ENCODE data around the gene LDLRAD4.

Gene LDLRAD4

DNA sequence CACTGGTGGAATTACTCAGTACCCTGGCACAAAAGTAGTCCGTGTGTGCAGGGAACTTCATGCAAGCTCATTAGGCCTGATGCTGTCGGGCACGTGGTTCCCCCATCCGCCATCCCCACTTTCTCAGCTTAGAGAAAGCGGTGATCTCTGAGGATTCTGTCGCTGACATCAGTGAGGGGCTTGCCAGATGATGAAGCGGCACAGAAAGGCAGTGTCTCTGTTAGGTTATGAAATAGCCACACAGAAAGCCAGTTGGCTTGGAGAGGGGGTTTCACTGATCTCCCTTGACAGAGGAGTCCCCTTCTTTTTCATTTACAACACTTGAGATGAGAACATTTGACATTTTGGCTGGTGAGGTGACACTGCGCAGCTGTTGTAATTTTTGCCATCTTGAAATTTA, 328.1 kb downstream of the LDLRAD4 start:
- H3K27ac ChIP-seq, result no peak overlapping the region
- TF ChIP-seq, protein P1, sequence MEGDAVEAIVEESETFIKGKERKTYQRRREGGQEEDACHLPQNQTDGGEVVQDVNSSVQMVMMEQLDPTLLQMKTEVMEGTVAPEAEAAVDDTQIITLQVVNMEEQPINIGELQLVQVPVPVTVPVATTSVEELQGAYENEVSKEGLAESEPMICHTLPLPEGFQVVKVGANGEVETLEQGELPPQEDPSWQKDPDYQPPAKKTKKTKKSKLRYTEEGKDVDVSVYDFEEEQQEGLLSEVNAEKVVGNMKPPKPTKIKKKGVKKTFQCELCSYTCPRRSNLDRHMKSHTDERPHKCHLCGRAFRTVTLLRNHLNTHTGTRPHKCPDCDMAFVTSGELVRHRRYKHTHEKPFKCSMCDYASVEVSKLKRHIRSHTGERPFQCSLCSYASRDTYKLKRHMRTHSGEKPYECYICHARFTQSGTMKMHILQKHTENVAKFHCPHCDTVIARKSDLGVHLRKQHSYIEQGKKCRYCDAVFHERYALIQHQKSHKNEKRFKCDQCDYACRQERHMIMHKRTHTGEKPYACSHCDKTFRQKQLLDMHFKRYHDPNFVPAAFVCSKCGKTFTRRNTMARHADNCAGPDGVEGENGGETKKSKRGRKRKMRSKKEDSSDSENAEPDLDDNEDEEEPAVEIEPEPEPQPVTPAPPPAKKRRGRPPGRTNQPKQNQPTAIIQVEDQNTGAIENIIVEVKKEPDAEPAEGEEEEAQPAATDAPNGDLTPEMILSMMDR (conservative IDR thresholded peaks at IDR 0.05), result no peak
- no peak for TF ChIP-seq ZFX (IDR thresholded peaks at IDR 0.05)

DNA sequence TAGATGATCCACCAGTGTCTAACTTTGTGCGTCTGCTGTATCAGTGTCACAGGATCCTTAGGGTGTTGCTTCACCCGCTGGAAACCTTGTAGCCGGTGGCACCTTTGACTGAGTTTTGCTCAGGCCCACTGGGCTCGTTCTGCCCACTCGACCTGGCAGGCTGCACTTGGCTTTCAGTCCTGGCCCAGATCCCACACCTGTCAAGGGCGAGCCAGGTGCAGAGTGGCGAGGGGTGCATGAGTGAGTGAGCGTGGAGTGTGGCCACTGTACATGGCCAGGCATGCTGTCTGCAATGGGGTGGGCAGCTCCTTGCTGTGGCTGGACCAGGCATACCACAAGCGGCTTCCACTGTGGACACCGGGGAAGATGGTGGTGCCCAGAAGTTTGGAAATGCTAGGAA, 328.8 kb downstream of the LDLRAD4 start:
- no peak overlapping the region for H3K27ac ChIP-seq
- TF ChIP-seq, protein P1 (conservative IDR thresholded peaks at IDR 0.05), result no peak
- TF ChIP-seq ZFX (IDR thresholded peaks at IDR 0.05), result no peak

DNA sequence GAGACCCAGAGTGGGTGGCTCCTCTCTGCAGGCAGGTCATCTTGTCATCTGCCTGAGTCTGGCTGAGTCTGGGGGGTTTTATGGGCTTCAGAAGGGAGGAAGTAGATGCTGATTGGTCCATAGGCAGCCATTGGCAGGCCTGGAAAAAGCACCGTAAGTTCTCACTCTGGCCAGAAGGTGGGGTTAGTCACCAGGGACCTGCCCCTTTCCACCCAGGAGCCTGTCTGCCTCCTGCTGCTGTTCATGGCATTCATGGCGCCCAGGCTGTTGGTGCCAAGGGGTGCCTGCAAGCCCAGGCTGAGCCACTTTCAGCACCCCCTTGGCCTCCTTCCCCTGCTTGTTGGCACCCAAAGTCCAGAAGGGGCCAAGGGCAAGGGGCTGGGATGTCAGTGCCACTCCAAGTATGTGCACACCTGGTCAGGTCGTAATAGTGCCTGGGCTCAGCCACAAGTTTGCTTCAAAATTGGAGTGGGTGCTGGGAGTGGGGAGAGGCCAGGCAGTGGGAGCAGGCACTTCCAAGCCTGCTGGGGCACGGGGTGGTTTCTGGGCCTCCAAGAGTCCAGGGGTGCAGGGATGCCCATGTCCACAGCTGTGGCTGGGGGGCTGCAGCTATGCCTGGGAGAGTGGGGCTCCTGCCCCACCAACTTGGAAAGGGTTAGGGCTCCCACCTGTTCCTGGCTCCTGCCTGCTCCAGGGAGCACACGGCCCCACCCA, 329.7 kb downstream of the LDLRAD4 start:
- no peak overlapping the region for H3K27ac ChIP-seq
- no peak for TF ChIP-seq ZFX (IDR thresholded peaks at IDR 0.05)
- TF ChIP-seq, protein P1 (conservative IDR thresholded peaks at IDR 0.05), result no peak; the same call in 1 of the 2 replicates

DNA sequence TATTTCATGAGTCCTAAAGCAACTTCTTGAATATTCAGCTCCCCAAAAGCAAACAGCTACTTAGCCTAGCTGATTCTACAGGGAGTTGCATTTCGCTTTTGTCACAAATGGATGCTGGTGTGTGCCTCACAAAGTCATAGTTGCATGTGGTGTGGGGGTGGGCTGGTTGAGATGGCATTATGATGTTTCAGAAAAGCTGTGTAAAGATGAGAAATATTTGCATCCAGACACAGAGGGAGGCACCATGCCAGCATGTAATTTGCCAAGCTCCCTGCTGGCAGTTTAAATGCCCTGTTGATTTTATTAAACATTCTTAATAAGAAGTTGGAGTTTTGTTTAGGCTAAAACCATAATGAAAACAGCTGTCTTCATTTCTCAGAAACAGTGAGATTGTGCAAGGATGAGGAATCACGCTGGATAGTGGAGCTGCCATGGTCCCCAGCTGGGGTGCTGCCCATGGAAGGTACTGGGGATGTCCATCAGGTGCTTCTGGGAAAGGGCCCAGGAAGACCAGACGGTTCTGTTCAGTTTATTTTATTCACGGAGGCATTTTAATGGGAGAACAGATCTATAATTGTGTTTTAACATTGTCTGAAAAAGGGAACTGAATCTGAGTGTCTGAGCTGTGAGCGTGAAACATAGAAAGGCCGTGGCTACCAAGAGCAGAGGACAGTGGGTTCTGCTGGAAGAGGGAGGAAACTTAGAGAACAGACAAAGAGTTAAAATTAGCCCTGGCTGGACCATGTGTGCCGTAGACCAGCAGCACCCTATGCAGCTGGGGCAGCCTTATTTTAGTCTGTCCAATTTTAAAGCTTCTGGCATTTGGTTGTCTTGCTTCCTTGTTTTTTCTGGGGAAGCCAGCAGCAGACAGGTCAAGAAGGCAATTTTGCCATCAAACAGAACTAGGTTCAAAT, 330.7 kb downstream of the LDLRAD4 start:
- TF ChIP-seq, protein P1 (conservative IDR thresholded peaks at IDR 0.05), result no peak
- TF ChIP-seq ZFX (IDR thresholded peaks at IDR 0.05), result no peak
- H3K27ac ChIP-seq, result no peak overlapping the region

DNA sequence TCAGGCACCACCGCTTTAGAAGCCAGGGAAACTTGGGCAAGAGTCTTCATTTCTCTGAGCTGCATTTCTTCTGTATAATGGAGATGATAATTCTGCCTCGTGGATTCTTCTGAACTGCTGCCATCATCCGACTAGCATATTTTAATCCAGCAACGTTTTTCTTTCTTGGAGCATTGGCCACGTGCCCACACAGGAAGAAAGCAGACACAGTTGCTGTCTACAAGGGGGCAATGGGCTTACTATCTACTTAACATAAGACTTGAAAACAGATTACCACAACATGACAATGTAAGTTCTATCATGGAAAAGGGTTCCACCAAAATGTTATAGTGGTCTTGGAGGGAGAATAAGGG, 331.3 kb downstream of the LDLRAD4 start:
- H3K27ac ChIP-seq, result no peak overlapping the region
- TF ChIP-seq, protein P1 (conservative IDR thresholded peaks at IDR 0.05), result no peak
- no peak for TF ChIP-seq ZFX (IDR thresholded peaks at IDR 0.05)

DNA sequence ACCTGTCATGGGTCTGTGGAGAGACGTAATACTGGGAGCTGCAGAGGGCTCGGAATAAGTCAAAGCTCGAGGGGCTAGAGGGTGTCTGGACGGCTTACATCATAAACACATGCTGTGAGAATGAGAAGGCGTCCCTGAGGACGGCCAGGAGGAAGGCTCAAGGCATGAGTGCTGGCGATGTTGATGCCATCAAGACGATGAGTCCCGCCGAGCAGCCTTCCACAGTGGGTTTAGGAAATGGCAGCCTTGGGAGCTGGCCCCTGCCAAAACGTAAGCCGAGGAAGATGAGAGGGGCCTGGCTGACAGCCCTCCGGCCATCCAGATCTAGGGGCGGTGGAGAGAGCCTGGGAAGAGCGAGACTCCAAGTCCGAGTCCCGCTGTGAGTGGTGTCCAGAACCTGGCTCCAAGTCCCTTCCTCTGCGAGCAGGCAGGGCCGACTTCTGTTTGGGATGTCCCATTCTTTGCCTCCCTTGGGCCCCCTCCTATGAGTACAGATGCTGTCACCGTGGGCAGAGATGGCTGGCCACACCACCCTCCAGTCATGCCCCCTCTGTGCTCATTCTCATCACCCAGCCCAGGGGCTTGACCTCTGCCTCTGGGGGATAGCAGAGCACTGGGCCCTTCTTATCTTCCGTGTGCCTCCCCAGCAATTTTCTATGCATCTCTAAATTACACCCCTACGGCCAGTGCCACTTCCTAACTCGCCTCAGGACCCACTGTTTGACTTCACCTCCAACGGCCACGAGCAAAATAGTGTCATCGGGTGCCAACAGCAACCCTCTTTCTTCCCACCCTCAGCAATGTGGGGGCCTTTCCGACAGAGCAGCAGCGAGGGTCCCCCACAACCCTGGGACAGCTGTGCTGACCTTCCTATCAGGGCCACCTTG, 332.1 kb downstream of the LDLRAD4 start:
- TF ChIP-seq, protein P1 (conservative IDR thresholded peaks at IDR 0.05), result no peak
- TF ChIP-seq ZFX (IDR thresholded peaks at IDR 0.05), result no peak
- H3K27ac ChIP-seq, result no peak overlapping the region
